Loucy (cell line): ENCODE data around the gene LPP.

ENCODE experiments used
- EZH2phosphoT487 ChIP-seq: fragments of 200-600 bp; IDR thresholded peaks from 2 replicates; pipeline ENCODE4 v1.6.1; 2018; ENCODE audit warnings: antibody characterized with exemption, mild to moderate bottlenecking, moderate library complexity, borderline replicate concordance
- TF ChIP-seq, protein P1 (sequence below): fragments of 200-600 bp; sonication (generic); conservative IDR thresholded peaks from 2 replicates; pipeline ENCODE4 v1.5.1; 2014; ENCODE audit warnings: mild to moderate bottlenecking, antibody characterized with exemption, low read length

GRCh38 chr3:188656196-188656982 is 502.4 kb downstream of the LPP start:
- TF ChIP-seq, protein P1, sequence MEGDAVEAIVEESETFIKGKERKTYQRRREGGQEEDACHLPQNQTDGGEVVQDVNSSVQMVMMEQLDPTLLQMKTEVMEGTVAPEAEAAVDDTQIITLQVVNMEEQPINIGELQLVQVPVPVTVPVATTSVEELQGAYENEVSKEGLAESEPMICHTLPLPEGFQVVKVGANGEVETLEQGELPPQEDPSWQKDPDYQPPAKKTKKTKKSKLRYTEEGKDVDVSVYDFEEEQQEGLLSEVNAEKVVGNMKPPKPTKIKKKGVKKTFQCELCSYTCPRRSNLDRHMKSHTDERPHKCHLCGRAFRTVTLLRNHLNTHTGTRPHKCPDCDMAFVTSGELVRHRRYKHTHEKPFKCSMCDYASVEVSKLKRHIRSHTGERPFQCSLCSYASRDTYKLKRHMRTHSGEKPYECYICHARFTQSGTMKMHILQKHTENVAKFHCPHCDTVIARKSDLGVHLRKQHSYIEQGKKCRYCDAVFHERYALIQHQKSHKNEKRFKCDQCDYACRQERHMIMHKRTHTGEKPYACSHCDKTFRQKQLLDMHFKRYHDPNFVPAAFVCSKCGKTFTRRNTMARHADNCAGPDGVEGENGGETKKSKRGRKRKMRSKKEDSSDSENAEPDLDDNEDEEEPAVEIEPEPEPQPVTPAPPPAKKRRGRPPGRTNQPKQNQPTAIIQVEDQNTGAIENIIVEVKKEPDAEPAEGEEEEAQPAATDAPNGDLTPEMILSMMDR, result no peak
- no peak for TF ChIP-seq EZH2phosphoT487
